GM13976 (cell line): Measurements from ENCODE around the gene BTBD9.
A peak's percentile ranks its signal among the peaks of the same experiment; 100 is the strongest.

Experiments
- DNase-seq: peaks from one replicate; pipeline ENCODE4 v3.0.0; 2012; ENCODE audit warnings: low spot score
- CTCF ChIP-seq: IDR thresholded peaks from 2 replicates; pipeline ENCODE4 v1.5.1; 2012; ENCODE audit warnings: borderline replicate concordance, mild to moderate bottlenecking; ENCODE audit not compliant: insufficient read depth; ENCODE audit errors: extremely low read depth, missing control alignments, control extremely low read depth
- in situ Hi-C: fragments of 300-500 bp; cut with MboI; formaldehyde crosslinking; loops from one replicate; pipeline ENCODE4 v1.12.0; 2022; ENCODE audit warnings: low sequenced_read_pairs, mixed read lengths, inconsistent platforms; ENCODE audit not compliant: unreplicated experiment

Gene BTBD9

GRCh38 chr6:38311201-38311600 lies 328.5 kb downstream of the BTBD9 start:
- no peak for TF ChIP-seq CTCF
- no peak for DNase-seq
- in situ Hi-C loops: no loop called here

GRCh38 chr6:38310061-38310460 lies 329.7 kb downstream of the BTBD9 start:
- in situ Hi-C loops: no loop called here
- no peak for DNase-seq

GRCh38 chr6:38307740-38308139 lies 332.0 kb downstream of the BTBD9 start:
- TF ChIP-seq CTCF: no peak
- in situ Hi-C loops: no loop called here
- peak; percentile 33 for DNase-seq

More at GRCh38 chr6:38310061-38310460, 329.7 kb downstream of the BTBD9 start:
- TF ChIP-seq CTCF: no peak

GRCh38 chr6:38306931-38307330 lies 332.8 kb downstream of the BTBD9 start:
- no peak for TF ChIP-seq CTCF
- DNase-seq: no peak

GRCh38 chr6:38305995-38306681 lies 333.6 kb downstream of the BTBD9 start:
- TF ChIP-seq CTCF: no peak
- in situ Hi-C loops: no loop called here
- DNase-seq: peak; percentile 50

More at GRCh38 chr6:38306931-38307330, 332.8 kb downstream of the BTBD9 start:
- in situ Hi-C loops: no loop called here

GRCh38 chr6:38302838-38303237 lies 336.9 kb downstream of the BTBD9 start:
- DNase-seq: no peak
- TF ChIP-seq CTCF: no peak
- in situ Hi-C loops: no loop called here
